ENCODE measurements around the gene COL4A4.

DNA sequence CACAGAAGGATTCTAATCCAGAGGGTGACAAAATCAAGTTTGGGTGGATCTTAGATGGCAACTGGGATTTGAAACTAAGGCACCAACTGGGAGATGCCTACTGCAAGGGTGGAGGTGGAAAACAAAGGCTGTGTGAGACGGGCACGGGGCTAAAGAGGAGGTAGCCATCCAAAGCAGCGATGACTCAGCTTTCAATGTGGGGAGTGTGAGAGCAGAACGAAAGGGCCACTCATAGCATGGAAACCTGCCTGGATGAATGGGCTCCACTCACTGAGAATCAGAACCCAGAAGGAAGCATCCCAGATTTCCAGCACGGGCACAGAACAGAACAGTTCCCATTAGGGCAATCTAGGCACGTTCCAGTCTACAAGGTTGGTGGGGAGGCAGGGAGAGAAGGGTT, 159.5 kb downstream of the COL4A4 start:
- TF ChIP-seq POLR2A (IDR thresholded peaks at IDR 0.05; ENCODE audit: low read depth, low read length): no peak
- TF ChIP-seq POLR2AphosphoS5 (IDR thresholded peaks at IDR 0.05; ENCODE audit: insufficient read depth, low read depth, low read length): no peak
- TF ChIP-seq, protein P1, sequence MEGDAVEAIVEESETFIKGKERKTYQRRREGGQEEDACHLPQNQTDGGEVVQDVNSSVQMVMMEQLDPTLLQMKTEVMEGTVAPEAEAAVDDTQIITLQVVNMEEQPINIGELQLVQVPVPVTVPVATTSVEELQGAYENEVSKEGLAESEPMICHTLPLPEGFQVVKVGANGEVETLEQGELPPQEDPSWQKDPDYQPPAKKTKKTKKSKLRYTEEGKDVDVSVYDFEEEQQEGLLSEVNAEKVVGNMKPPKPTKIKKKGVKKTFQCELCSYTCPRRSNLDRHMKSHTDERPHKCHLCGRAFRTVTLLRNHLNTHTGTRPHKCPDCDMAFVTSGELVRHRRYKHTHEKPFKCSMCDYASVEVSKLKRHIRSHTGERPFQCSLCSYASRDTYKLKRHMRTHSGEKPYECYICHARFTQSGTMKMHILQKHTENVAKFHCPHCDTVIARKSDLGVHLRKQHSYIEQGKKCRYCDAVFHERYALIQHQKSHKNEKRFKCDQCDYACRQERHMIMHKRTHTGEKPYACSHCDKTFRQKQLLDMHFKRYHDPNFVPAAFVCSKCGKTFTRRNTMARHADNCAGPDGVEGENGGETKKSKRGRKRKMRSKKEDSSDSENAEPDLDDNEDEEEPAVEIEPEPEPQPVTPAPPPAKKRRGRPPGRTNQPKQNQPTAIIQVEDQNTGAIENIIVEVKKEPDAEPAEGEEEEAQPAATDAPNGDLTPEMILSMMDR (IDR thresholded peaks at IDR 0.05; ENCODE audit: extremely low read depth in 1 of 2, insufficient read depth in 1 of 2, low read depth in 1 of 2, low read length in 2 of 2): no peak
- TF ChIP-seq JUN (IDR thresholded peaks at IDR 0.05; ENCODE audit: borderline replicate concordance, insufficient read depth, insufficient read length, low read depth): no peak
- no peak for TF ChIP-seq EZH2 (IDR thresholded peaks at IDR 0.05; ENCODE audit: borderline replicate concordance, low read depth, low read length, severe bottlenecking)
- TF ChIP-seq MYC (IDR thresholded peaks at IDR 0.05; ENCODE audit: low read depth, low read length): no peak
- TF ChIP-seq, protein P2, sequence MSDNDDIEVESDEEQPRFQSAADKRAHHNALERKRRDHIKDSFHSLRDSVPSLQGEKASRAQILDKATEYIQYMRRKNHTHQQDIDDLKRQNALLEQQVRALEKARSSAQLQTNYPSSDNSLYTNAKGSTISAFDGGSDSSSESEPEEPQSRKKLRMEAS (IDR thresholded peaks at IDR 0.05; ENCODE audit: insufficient read depth, insufficient read length): no peak
